ENCODE data around the gene NDC80.
"Not testable (repeated sequence)": the region's sequence is repeated elsewhere in the genome, so short reads cannot be mapped to it uniquely, and the experiment has no call there.

Gene NDC80

GRCh38 chr18:2617401-2617998 is 46.1 kb downstream of the NDC80 start:
- no peak for DNase-seq (ENCODE audit: low read depth, low spot score)
- H3K27ac ChIP-seq = no peak overlapping the region

- DNase-seq (ENCODE audit: low read depth, low spot score) = no peak
Observed at GRCh38 chr18:2618009-2618408, 46.7 kb downstream of the NDC80 start.

GRCh38 chr18:2625217-2625616 is 53.9 kb downstream of the NDC80 start:
- no peak for DNase-seq (ENCODE audit: low read depth, low spot score)
- H3K27ac ChIP-seq = no peak overlapping the region

More at GRCh38 chr18:2618009-2618408, 46.7 kb downstream of the NDC80 start:
- no peak overlapping the region for H3K27ac ChIP-seq

GRCh38 chr18:2627821-2628276 is 56.5 kb downstream of the NDC80 start:
- DNase-seq (ENCODE audit: low read depth, low spot score) = peak; percentile 60
- H3K27ac ChIP-seq = no peak overlapping the region

GRCh38 chr18:2629003-2629402 is 57.6 kb downstream of the NDC80 start:
- no peak for DNase-seq (ENCODE audit: low read depth, low spot score)
- H3K27ac ChIP-seq = no peak overlapping the region

GRCh38 chr18:2635586-2635985 is 64.2 kb downstream of the NDC80 start:
- no peak overlapping the region for H3K27ac ChIP-seq
- DNase-seq (ENCODE audit: low read depth, low spot score) = no peak

GRCh38 chr18:2636126-2636631 is 64.8 kb downstream of the NDC80 start:
- no peak overlapping the region for H3K27ac ChIP-seq
- DNase-seq (ENCODE audit: low read depth, low spot score) = no peak

- no peak overlapping the region for H3K27ac ChIP-seq
Observed at GRCh38 chr18:2641638-2642037, 70.3 kb downstream of the NDC80 start.

GRCh38 chr18:2642771-2643170 is 71.4 kb downstream of the NDC80 start:
- no peak for DNase-seq (ENCODE audit: low read depth, low spot score)
- no peak overlapping the region for H3K27ac ChIP-seq

More at GRCh38 chr18:2641638-2642037, 70.3 kb downstream of the NDC80 start:
- no peak for DNase-seq (ENCODE audit: low read depth, low spot score)

GRCh38 chr18:2644535-2644934 is 73.2 kb downstream of the NDC80 start:
- no peak overlapping the region for H3K27ac ChIP-seq
- DNase-seq (ENCODE audit: low read depth, low spot score) = no peak

- DNase-seq (ENCODE audit: low read depth, low spot score) = no peak
- no peak overlapping the region for H3K27ac ChIP-seq
Observed at GRCh38 chr18:2651981-2652380, 80.6 kb downstream of the NDC80 start.

- no peak overlapping the region for H3K27ac ChIP-seq
- DNase-seq (ENCODE audit: low read depth, low spot score) = no peak
Observed at GRCh38 chr18:2653467-2653866, 82.1 kb downstream of the NDC80 start.

- DNase-seq (ENCODE audit: low read depth, low spot score) = no peak
Observed at GRCh38 chr18:2654169-2654927, 83.0 kb downstream of the NDC80 start.

GRCh38 chr18:2654928-2655177 is 83.5 kb downstream of the NDC80 start:
- no peak for DNase-seq (ENCODE audit: low read depth, low spot score)
- peak overlapping the region; percentile 88 for H3K27ac ChIP-seq

More at GRCh38 chr18:2654169-2654927, 83.0 kb downstream of the NDC80 start:
- H3K27ac ChIP-seq = peak overlapping the region; percentile 88

GRCh38 chr18:2655178-2655953 is 84.0 kb downstream of the NDC80 start, which contains the start of gene SMCHD1:
SMCHD1 (plus strand) TSS chr18:2655726; CDS start chr18:2656076, 350 bp downstream.
- DNase-seq (ENCODE audit: low read depth, low spot score) = peak; percentile 39
- peak within 1 kb of the TSS; percentile 88 for H3K27ac ChIP-seq

- H3K27ac ChIP-seq = peak overlapping the region; percentile 88
- DNase-seq (ENCODE audit: low read depth, low spot score) = no peak
Observed at GRCh38 chr18:2655954-2656236, 84.5 kb downstream of the NDC80 start.

GRCh38 chr18:2656237-2656980 is 85.1 kb downstream of the NDC80 start:
- H3K27ac ChIP-seq = peak overlapping the region; percentile 88
- no peak for DNase-seq (ENCODE audit: low read depth, low spot score)

GRCh38 chr18:2656981-2657512 is 85.7 kb downstream of the NDC80 start:
- peak overlapping the region; percentile 88 for H3K27ac ChIP-seq
- DNase-seq (ENCODE audit: low read depth, low spot score) = no peak

GRCh38 chr18:2657788-2658458 is 86.6 kb downstream of the NDC80 start:
- DNase-seq (ENCODE audit: low read depth, low spot score) = no peak
- peak overlapping the region; percentile 88 for H3K27ac ChIP-seq

GRCh38 chr18:2660849-2661248 is 89.5 kb downstream of the NDC80 start:
- not testable (repeated sequence) for DNase-seq (ENCODE audit: low read depth, low spot score); H3K27ac ChIP-seq

Measured in epithelial cell of prostate (primary cell).